ENCODE results near the gene ME3.

GRCh38 chr11:86487671-86488070 is 184.7 kb downstream of the ME3 start:
- TF ChIP-seq POLR2AphosphoS5 (IDR thresholded peaks at IDR 0.05; ENCODE audit: insufficient read depth in 1 of 2, low read depth in 1 of 2): no peak
- no peak for TF ChIP-seq CTCF (IDR thresholded peaks at IDR 0.05)

All from vagina (tissue), 2 donors.